ENCODE data around the gene CDH13.

Gene CDH13

GRCh38 chr16:82653550-82654511, 27.1 kb downstream of the CDH13 start:
- DNase-seq (ENCODE audit: low read depth) = no peak

- no peak for DNase-seq (ENCODE audit: low read depth)
Observed at GRCh38 chr16:82655072-82655714, 28.4 kb downstream of the CDH13 start.

- no peak for DNase-seq (ENCODE audit: low read depth)
Observed at GRCh38 chr16:82655720-82656490, 29.1 kb downstream of the CDH13 start.

- DNase-seq (ENCODE audit: low read depth) = no peak
Observed at GRCh38 chr16:82657239-82657638, 30.5 kb downstream of the CDH13 start.

GRCh38 chr16:82657786-82658185, 31.0 kb downstream of the CDH13 start:
- no peak for DNase-seq (ENCODE audit: low read depth)

GRCh38 chr16:82658796-82659195, 32.0 kb downstream of the CDH13 start:
- DNase-seq (ENCODE audit: low read depth) = no peak

GRCh38 chr16:82660075-82660645, 33.4 kb downstream of the CDH13 start:
- no peak for DNase-seq (ENCODE audit: low read depth)

GRCh38 chr16:82660966-82661365, 34.2 kb downstream of the CDH13 start:
- DNase-seq (ENCODE audit: low read depth) = no peak

GRCh38 chr16:82664181-82664580, 37.4 kb downstream of the CDH13 start:
- no peak for DNase-seq (ENCODE audit: low read depth)

GRCh38 chr16:82665025-82665424, 38.3 kb downstream of the CDH13 start:
- DNase-seq (ENCODE audit: low read depth) = no peak

- DNase-seq (ENCODE audit: low read depth) = no peak
Observed at GRCh38 chr16:82667437-82667836, 40.7 kb downstream of the CDH13 start.

GRCh38 chr16:82668094-82668493, 41.3 kb downstream of the CDH13 start:
- no peak for DNase-seq (ENCODE audit: low read depth)

GRCh38 chr16:82671741-82672140, 45.0 kb downstream of the CDH13 start:
- DNase-seq (ENCODE audit: low read depth) = no peak

- no peak for DNase-seq (ENCODE audit: low read depth)
Observed at GRCh38 chr16:82672676-82673075, 45.9 kb downstream of the CDH13 start.

GRCh38 chr16:82675300-82675699, 48.5 kb downstream of the CDH13 start:
- no peak for DNase-seq (ENCODE audit: low read depth)

- DNase-seq (ENCODE audit: low read depth) = no peak
Observed at GRCh38 chr16:82681592-82681991, 54.8 kb downstream of the CDH13 start.

GRCh38 chr16:82682767-82683166, 56.0 kb downstream of the CDH13 start:
- DNase-seq (ENCODE audit: low read depth) = no peak

- DNase-seq (ENCODE audit: low read depth) = no peak
Observed at GRCh38 chr16:82684256-82684655, 57.5 kb downstream of the CDH13 start.

GRCh38 chr16:82685526-82685925, 58.8 kb downstream of the CDH13 start:
- no peak for DNase-seq (ENCODE audit: low read depth)

GRCh38 chr16:82694239-82694874, 67.6 kb downstream of the CDH13 start:
- DNase-seq (ENCODE audit: low read depth) = no peak

- no peak for DNase-seq (ENCODE audit: low read depth)
Observed at GRCh38 chr16:82695806-82696205, 69.0 kb downstream of the CDH13 start.

- no peak for DNase-seq (ENCODE audit: low read depth)
Observed at GRCh38 chr16:82699260-82699659, 72.5 kb downstream of the CDH13 start.
